ENCODE data around the gene STK38. TPM values are rescaled to one million over a fixed set of nuclear protein-coding genes. Genes with fewer than 3 reads are reported as not detected.

The STK38 gene
- total and polyA plus RNA-seq, 2 of the 8 experiments (the other 6 are each of a cell fraction or from before 2014, with no cell fraction given), result 8.1 to 19.8 TPM

DNA sequence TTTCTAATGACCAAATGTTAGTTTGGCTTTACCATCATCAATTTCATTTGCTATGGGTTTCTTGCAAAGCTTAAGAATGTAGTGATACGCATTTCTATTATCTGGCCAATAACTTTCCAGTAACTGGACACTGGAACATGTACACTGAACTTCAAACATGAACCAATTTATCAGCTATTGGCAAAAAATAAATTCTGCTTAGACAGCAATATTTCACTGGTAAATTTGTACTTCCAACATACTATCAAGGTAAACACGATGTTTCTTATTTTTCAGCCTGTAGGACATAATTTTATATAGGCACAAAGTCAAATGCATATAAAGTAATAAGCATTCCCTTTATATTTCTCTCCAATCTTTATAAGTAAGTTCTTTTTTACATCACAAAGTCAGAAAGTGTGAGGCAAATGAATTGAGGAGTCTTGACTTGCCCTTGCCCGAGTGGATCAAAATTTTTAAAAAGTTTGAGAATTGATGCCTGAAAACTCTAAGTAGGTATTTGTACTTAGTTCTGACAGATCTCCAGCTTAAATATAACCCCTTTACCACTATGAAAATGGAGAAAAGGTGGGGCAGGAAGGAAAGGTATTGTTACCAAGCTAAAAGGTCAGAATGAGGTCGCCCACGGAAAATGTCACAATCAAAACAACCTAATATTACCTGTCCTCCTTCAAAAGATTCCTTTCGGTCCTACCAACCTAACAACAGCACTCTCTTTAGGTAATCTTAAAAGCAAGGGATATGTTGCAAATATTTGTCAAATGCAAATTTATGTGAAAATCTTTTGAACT, 41.3 kb downstream of the STK38 start:
- Histone ChIP-seq H4K91ac (replicated peaks; ENCODE audit: insufficient read length, low read length) (no peak overlapping the region), H2AFZ (ENCODE audit: low read length) (no peak overlapping the region), H2BK120ac (replicated peaks; ENCODE audit: low read depth, low read length) (no peak overlapping the region), H3K9ac (replicated peaks in 1 of 4; ENCODE audit: extremely low read depth in 1 of 4, low read depth in 3 of 4, low read length in 3 of 4) (no peak overlapping the region), H3K18ac (ENCODE audit: extremely low read depth, low read length) (no peak overlapping the region), H4K8ac (ENCODE audit: extremely low read depth, insufficient read depth, low read length) (no peak overlapping the region), H3K9me3 (ENCODE audit: insufficient read depth in 2 of 2, low read depth in 1 of 2, low read length in 1 of 2) (peaks cover 8 to 10% of the 10 kb centered on the region in 2 experiments; a peak in 3 of 4 replicates), H3K79me1 (ENCODE audit: low read depth, low read length) (no peaks in the 10 kb centered on the region), H4K20me1 (replicated peaks in 1 of 2; ENCODE audit: control insufficient read depth in 1 of 2, insufficient read depth in 2 of 2, low read length in 2 of 2) (no peaks in the 10 kb centered on the region), H3K27me3 (replicated peaks in 1 of 4; ENCODE audit: control insufficient read depth in 3 of 4, extremely low read depth in 1 of 4, insufficient read depth in 3 of 4, low read length in 3 of 4) (no peaks in the 10 kb centered on the region), H3K4me2 (ENCODE audit: insufficient read depth in 1 of 2, low read depth in 2 of 2, low read length in 2 of 2) (no peak overlapping the region), H3K27ac (ENCODE audit: low read depth, low read length) (no peak overlapping the region), H3K4ac (replicated peaks; ENCODE audit: insufficient read length, low read depth, low read length) (no peak overlapping the region), H3K4me1 (replicated peaks in 1 of 4; ENCODE audit: control insufficient read depth in 3 of 4, insufficient read depth in 4 of 4, low read length in 3 of 4) (no peaks in the 10 kb centered on the region), H3K14ac (ENCODE audit: insufficient read length) (no peak overlapping the region), H2BK15ac (ENCODE audit: low read length) (no peak overlapping the region), H2BK20ac (ENCODE audit: low read length) (no peak overlapping the region), H2BK5ac (ENCODE audit: low read depth, low read length) (no peak overlapping the region), H3K36me3 (ENCODE audit: control insufficient read depth in 2 of 4, insufficient read depth in 4 of 4, low read length in 3 of 4) (peaks cover 0 to 22% (median 11%) of the 10 kb centered on the region in 4 experiments; a peak in 6 of 8 replicates), H3K56ac (replicated peaks; ENCODE audit: insufficient read length, low read depth, low read length) (no peak overlapping the region), H3K79me2 (ENCODE audit: control insufficient read depth in 1 of 2, insufficient read depth in 2 of 2, low read length in 2 of 2) (no peaks in the 10 kb centered on the region), H3K4me3 (ENCODE audit: extremely low read depth in 1 of 4, insufficient read depth in 2 of 4, low read depth in 3 of 4, low read length in 4 of 4) (no peak overlapping the region), H2BK12ac (ENCODE audit: low read depth, low read length) (no peak overlapping the region), H2AK5ac (ENCODE audit: low read depth, low read length) (no peak overlapping the region), H4K5ac (ENCODE audit: insufficient read length, low read depth, low read length) (no peak overlapping the region), H3K23me2 (ENCODE audit: low read depth, low read length) (no peaks in the 10 kb centered on the region), H3K23ac (ENCODE audit: insufficient read length) (no peak overlapping the region)
- FAIRE-seq (no peak), DNase-seq (ENCODE audit: low read depth in 1 of 2, low spot score in 2 of 2) (no peak)
- CTCF ChIA-PET (ENCODE audit: partially characterized antibody), result no interaction called here
- POLR2A ChIA-PET (ENCODE audit: partially characterized antibody), result no interaction called here
- 92% methylated on average over 6 of the region's 6 CpGs; no CpG with 5 or more reads in 1 of the 2 experiments for WGBS, 2 experiments (ENCODE audit: extremely low coverage in 1 of 2, insufficient coverage in 1 of 2, insufficient read length in 1 of 2, insufficient replicate concordance in 2 of 2, low coverage in 1 of 2, low lambda C conversion rate in 2 of 2, missing lambda C conversion rate in 1 of 2)
- no peak for TF ChIP-seq BRCA1 (IDR thresholded peaks at IDR 0.05; ENCODE audit: low read depth, low read length)
- TF ChIP-seq SIN3A (conservative IDR thresholded peaks at IDR 0.05 in 1 of 2, IDR thresholded peaks at IDR 0.05 in 1 of 2; ENCODE audit: low read depth in 1 of 2, low read length in 2 of 2), result no peak
- TF ChIP-seq CREB1 (IDR thresholded peaks at IDR 0.05), result no peak
- TF ChIP-seq SP4 (IDR thresholded peaks at IDR 0.05; ENCODE audit: low read length), result no peak
- no peak for TF ChIP-seq EZH2 (IDR thresholded peaks at IDR 0.05; ENCODE audit: low read depth, low read length, severe bottlenecking)
- no peak for TF ChIP-seq RAD21 (IDR thresholded peaks at IDR 0.05 in 1 of 2, conservative IDR thresholded peaks at IDR 0.05 in 1 of 2; ENCODE audit: low read depth in 2 of 2, low read length in 2 of 2)
- TF ChIP-seq NRF1 (IDR thresholded peaks at IDR 0.05; ENCODE audit: low read depth, low read length), result no peak
- no peak for TF ChIP-seq POU5F1 (IDR thresholded peaks at IDR 0.05; ENCODE audit: low read depth, low read length)
- no peak for TF ChIP-seq KDM1A (IDR thresholded peaks at IDR 0.05; ENCODE audit: borderline replicate concordance, low read length)
- TF ChIP-seq, protein P1, sequence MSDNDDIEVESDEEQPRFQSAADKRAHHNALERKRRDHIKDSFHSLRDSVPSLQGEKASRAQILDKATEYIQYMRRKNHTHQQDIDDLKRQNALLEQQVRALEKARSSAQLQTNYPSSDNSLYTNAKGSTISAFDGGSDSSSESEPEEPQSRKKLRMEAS (IDR thresholded peaks at IDR 0.05), result no peak
- TF ChIP-seq JUN (IDR thresholded peaks at IDR 0.05; ENCODE audit: low read depth, low read length), result no peak
- no peak for TF ChIP-seq YY1 (IDR thresholded peaks at IDR 0.05; ENCODE audit: low read depth, low read length)
- TF ChIP-seq KDM5A (IDR thresholded peaks at IDR 0.05; ENCODE audit: low read length), result no peak

All from H1 (cell line).